H7 (cell line): Measurements from ENCODE around the gene CCDC69. TPM values are rescaled to one million over a fixed set of nuclear protein-coding genes. Genes with fewer than 3 reads are reported as not detected.

Experiments
- DNase-seq: peaks from one replicate; pipeline ENCODE4 v3.0.0; 2012
- H3K27me3 ChIP-seq: 2 replicates; pipeline ENCODE4 v1.6.0; 2011; ENCODE audit warnings: mild to moderate bottlenecking, low read length; ENCODE audit not compliant: control insufficient read depth, insufficient read depth
- H3K36me3 ChIP-seq: replicated peaks from 2 replicates; pipeline ENCODE4 v1.5.1; 2011; ENCODE audit warnings: low read length; ENCODE audit not compliant: control insufficient read depth, insufficient read depth
- H3K4me3 ChIP-seq: 2 replicates; pipeline ENCODE4 v1.5.1; 2011; ENCODE audit warnings: low read depth, mild to moderate bottlenecking, control low read depth, low read length, moderate library complexity; ENCODE audit not compliant: insufficient read depth
- total RNA-seq: library from RNA; depleted of rRNA; stranded (reverse); fragments of >200 nt; shearing (Covaris generic); gene quantifications from 2 replicates; pipeline ENCODE4 v1.2.3, GENCODE V29; 2014

CCDC69 gene
- total RNA-seq, 1 experiment from 2014 or later: 5.6 TPM

DNA sequence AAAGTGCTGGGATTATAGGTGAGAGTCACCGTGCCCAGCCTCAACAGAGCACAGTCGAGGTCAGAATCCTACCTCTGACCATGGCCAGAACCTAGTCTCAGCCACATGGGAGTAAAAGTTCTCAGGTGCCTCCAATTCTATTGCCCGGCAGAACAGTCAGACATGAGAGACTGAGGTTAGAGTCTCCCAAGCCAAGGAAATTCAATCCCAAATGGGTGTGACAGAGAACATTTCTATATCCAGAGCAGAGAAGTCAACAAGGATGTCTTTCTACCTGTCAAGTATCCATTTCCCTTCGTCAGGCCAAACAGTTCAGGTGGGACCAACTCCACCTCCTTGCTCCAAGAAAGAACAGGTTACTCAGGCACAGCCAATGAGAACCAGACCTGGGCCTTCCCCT is 76.9 kb downstream of the CCDC69 start:
- DNase-seq: no peak
- no peak overlapping the region for H3K4me3 ChIP-seq
- peaks cover 4% of the 10 kb centered on the region; the same call in 1 of the 2 replicates for H3K36me3 ChIP-seq
- H3K27me3 ChIP-seq: no peaks in the 10 kb centered on the region

DNA sequence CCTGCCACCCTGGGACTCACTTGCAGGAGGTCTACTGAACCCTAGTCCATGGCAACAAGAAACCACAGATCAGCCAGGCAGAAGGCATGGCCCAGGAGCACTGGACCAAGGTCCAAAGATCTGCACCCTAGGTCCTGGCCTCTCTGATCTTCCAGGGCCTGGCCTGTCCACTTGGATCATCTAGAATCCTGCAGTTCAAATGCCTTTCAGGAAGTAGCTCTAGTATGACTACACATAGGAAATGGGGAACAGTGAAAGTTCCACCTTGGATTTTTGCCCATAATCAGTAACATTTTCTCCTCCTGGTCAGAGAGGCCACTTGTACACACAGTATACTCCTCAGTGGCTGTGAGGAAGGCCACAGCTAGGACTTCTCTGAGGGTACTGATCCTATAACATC is 77.8 kb downstream of the CCDC69 start:
- DNase-seq: no peak
- Histone ChIP-seq H3K36me3 (peaks cover 4% of the 10 kb centered on the region; the same call in 1 of the 2 replicates), H3K27me3 (no peaks in the 10 kb centered on the region), H3K4me3 (no peak overlapping the region)

- DNase-seq: no peak
- no peaks in the 10 kb centered on the region for H3K27me3 ChIP-seq
- no peak overlapping the region for H3K4me3 ChIP-seq
- peaks cover 4% of the 10 kb centered on the region; the same call in 1 of the 2 replicates for H3K36me3 ChIP-seq
These were observed 79.0 kb downstream of the CCDC69 start for GRCh38 chr5:151144922-151145321.

GRCh38 chr5:151144275-151144674 is 79.6 kb downstream of the CCDC69 start:
- DNase-seq: no peak
- Histone ChIP-seq H3K27me3 (no peaks in the 10 kb centered on the region), H3K36me3 (peaks cover 5% of the 10 kb centered on the region), H3K4me3 (no peak overlapping the region)

- H3K27me3 ChIP-seq: no peaks in the 10 kb centered on the region
- peaks cover 8% of the 10 kb centered on the region for H3K36me3 ChIP-seq
These were observed 80.2 kb downstream of the CCDC69 start for GRCh38 chr5:151143645-151144044.

GRCh38 chr5:151142933-151143332 is 81.0 kb downstream of the CCDC69 start:
- peaks cover 9% of the 10 kb centered on the region for H3K36me3 ChIP-seq
- H3K27me3 ChIP-seq: no peaks in the 10 kb centered on the region
- DNase-seq: no peak
- H3K4me3 ChIP-seq: no peak overlapping the region

More at GRCh38 chr5:151143645-151144044, 80.2 kb downstream of the CCDC69 start:
- H3K4me3 ChIP-seq: no peak overlapping the region
- no peak for DNase-seq

- Histone ChIP-seq H3K27me3 (no peaks in the 10 kb centered on the region), H3K4me3 (no peak overlapping the region), H3K36me3 (peaks cover 12% of the 10 kb centered on the region)
- DNase-seq: peak; percentile 81
These were observed 82.4 kb downstream of the CCDC69 start for GRCh38 chr5:151141535-151141934.

DNA sequence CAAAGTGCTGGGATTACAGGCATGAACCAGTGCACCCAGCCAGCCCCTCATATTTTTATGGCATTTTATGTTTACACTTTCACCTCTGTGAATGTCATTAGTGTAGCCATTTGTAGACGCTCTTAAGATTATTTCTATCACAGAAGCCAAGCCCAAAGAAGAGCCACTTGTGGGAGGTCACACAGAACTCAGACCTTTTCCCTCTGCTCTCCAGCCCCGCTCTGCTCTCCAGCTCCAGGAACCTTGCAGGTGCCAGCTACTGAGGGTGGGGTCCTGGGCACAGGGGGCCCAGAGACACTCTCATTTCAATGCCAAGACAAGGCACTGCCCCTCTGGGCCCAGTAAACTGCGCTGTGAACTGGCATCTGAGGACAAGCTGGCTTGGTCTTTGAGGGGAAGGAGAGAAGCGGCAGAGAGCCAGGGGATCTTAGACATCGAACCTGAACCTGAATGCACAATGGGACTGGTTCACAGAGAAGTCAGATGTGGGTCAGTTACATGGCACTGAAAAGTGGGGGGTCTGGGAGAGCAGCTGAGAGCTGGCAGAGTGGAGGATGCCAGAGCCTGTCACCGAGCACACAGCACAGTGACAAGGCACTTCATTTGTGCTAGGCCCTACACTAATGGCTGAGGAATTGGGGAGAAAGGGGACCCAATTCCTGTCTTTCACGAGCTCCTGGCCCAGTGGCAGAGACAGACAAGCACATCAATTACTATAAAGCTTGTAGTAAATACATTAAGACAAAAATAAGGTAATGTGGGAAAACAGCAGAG is 83.0 kb downstream of the CCDC69 start:
- H3K27me3 ChIP-seq: no peaks in the 10 kb centered on the region
- DNase-seq: no peak
- H3K4me3 ChIP-seq: no peak overlapping the region
- H3K36me3 ChIP-seq: peaks cover 15% of the 10 kb centered on the region

DNA sequence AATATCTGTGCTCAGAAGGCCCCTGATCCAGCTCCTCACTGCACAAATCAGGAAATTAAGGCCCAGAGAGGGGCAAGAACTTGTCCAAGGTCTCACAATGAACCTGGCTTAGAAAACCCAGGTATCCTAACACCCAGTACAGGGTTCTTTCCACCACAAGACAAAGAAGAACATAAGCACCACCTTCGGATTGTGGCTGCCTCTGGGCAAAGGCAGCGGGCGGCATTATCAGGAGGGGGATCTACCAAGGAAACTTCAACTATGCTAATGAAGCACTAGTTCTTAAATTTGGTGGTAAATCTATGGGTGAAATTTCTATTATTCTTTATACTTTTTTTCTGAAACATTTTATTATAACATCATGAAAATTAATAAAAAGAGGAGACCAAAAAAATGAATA is 84.2 kb downstream of the CCDC69 start:
- DNase-seq: no peak
- Histone ChIP-seq H3K27me3 (no peaks in the 10 kb centered on the region), H3K36me3 (peaks cover 18% of the 10 kb centered on the region), H3K4me3 (no peak overlapping the region)

- Histone ChIP-seq H3K27me3 (no peaks in the 10 kb centered on the region), H3K36me3 (peaks cover 22% of the 10 kb centered on the region), H3K4me3 (no peak overlapping the region)
- DNase-seq: no peak
These were observed 84.9 kb downstream of the CCDC69 start for GRCh38 chr5:151139015-151139414.

- Histone ChIP-seq H3K4me3 (no peak overlapping the region), H3K36me3 (peaks cover 24% of the 10 kb centered on the region), H3K27me3 (no peaks in the 10 kb centered on the region)
- DNase-seq: no peak
These were observed 85.8 kb downstream of the CCDC69 start for GRCh38 chr5:151138114-151138513.

GRCh38 chr5:151137067-151137825 is 86.6 kb downstream of the CCDC69 start:
- Histone ChIP-seq H3K36me3 (peaks cover 28% of the 10 kb centered on the region), H3K27me3 (no peaks in the 10 kb centered on the region), H3K4me3 (no peak overlapping the region)
- DNase-seq: no peak

- no peaks in the 10 kb centered on the region for H3K27me3 ChIP-seq
- H3K4me3 ChIP-seq: no peak overlapping the region
- H3K36me3 ChIP-seq: peaks cover 42% of the 10 kb centered on the region
- DNase-seq: no peak
These were observed 89.7 kb downstream of the CCDC69 start for GRCh38 chr5:151134228-151134627.

DNA sequence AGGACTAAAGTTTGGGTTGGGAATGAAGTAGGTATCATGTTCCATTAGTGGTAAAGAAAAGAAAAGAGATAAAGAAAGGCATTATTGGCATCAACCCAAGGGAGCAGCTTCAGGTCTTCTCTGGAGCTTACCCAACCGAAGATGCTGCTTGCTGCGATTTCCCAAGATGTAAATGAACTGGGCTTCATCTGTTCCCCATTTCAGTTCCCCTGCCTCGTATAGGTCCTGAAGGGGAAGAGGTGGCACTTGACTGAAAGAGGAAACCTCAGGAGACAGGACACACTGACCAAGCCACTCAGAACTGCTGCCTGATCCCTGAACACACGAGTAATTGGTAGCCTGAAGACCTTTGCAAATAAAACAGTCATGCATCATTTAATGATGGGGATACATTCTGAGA is 90.9 kb downstream of the CCDC69 start:
- no peaks in the 10 kb centered on the region for H3K27me3 ChIP-seq
- no peak overlapping the region for H3K4me3 ChIP-seq
- no peak for DNase-seq
- peaks cover 40% of the 10 kb centered on the region for H3K36me3 ChIP-seq
